ENCODE results near the gene MKLN1.

- no peak for TF ChIP-seq CTCF (IDR thresholded peaks at IDR 0.05)
- TF ChIP-seq POLR2A (IDR thresholded peaks at IDR 0.05): no peak
Observed at GRCh38 chr7:131459256-131459655, 131.6 kb downstream of the MKLN1 start.
